ENCODE measurements around the gene GPC6.

Gene GPC6

GRCh38 chr13:93723316-93723715 is 496.7 kb downstream of the GPC6 start:
- in situ Hi-C loops (cut with MboI; ENCODE audit: low sequenced_read_pairs): no loop called here

DNA sequence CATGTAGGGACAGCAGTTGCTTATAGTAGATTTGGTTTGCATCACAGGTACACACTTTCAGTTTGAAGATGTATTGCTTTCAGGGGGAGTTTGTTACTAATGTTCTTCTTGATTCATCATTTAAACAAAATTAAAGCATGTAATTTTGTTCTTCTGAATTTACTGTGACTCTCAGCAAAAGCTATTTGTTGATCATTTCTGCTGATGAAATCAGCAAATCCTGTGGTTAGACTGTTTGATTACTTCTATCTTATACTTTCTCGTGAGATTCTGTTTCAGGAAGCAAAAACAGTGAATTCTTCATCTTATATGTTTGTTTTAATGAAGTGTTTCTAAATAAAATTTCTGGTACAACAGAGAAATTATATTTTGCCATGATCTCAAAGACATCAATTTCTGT is 497.6 kb downstream of the GPC6 start:
- in situ Hi-C loops (cut with MboI; ENCODE audit: low sequenced_read_pairs): no loop called here

DNA sequence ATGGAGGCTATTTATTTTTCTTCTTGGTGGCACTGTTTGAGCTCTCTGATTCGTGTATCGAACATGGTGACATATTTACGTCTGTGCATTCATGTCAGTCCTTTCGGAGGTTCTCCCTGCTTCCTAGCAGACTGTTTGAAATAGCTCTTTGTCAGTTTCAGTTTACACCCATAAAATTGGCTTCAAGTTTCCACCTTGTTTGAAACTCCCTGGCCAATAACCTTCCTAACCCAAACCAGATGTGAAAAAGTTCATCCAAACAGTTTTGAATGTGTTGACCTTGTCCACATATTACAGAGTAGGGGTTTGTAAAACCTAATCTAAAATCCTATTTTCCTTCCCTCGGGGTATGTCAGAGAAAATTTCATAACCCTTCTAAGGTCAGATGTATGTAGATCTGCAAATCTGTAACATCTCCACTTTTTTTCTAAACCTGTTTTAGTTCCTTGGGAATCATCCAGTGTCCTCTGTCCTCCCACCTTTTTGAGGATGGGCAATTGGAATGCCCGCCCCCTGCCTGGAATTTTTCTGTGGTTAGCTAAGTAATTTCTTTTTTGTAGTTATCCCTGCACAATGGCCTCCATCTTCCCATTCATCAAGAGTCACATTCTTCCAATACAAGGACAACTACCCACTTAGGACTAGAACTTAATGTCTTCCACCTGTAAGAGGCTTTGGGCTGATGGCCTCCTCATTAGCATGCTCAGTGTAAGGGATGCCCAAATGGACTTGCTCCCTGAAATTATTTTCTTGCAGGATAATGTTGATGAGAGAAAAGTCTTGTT is 499.8 kb downstream of the GPC6 start:
- in situ Hi-C loops (cut with MboI; ENCODE audit: low sequenced_read_pairs): no loop called here

DNA sequence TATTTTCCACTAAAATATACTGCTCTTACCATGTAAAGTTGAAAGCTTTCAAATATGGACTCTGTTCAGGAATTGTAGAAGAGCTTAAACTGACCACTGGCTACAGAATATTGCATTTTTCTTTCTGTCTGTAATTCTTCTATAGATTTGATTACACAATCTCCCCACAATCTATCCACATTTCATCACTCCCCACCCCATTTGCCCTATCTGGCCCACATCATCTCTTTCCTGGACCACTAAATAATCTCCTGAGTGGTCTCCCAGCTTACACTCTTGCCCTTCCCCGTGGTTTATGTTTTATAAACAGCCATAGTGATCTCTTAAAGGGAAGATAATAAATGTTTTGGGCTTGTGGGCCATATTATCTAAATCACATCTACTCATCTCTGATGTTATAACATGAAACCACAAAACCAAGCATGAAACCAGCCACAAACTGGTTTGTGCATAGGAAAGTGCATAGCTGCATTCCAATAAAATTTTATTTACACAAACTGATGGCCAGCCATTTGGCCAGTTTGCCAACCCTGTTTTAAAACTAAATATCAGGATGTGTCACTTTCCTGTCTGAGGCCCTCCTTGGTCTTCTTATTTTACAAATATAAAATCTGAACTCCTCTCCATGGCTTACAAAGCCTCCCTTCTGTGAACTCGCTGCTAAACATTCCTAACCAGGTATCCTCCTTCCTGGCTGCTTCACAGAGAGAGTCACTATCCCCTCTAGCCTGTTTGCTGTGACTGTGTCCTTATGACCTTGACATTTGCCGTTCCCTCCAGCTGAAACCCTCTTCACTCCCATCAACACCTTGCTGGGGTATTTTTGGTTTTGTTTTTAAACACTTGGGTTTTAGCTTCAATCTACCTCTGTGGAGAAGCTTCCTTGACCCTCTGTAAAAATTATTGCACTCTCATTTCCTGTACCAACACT is 500.9 kb downstream of the GPC6 start:
- in situ Hi-C loops (cut with MboI; ENCODE audit: low sequenced_read_pairs): no loop called here

- in situ Hi-C loops (cut with MboI; ENCODE audit: low sequenced_read_pairs): no loop called here
Observed at GRCh38 chr13:93729383-93729782, 502.8 kb downstream of the GPC6 start.

- in situ Hi-C loops (cut with MboI; ENCODE audit: low sequenced_read_pairs): no loop called here
Observed at GRCh38 chr13:93730780-93731179, 504.2 kb downstream of the GPC6 start.

DNA sequence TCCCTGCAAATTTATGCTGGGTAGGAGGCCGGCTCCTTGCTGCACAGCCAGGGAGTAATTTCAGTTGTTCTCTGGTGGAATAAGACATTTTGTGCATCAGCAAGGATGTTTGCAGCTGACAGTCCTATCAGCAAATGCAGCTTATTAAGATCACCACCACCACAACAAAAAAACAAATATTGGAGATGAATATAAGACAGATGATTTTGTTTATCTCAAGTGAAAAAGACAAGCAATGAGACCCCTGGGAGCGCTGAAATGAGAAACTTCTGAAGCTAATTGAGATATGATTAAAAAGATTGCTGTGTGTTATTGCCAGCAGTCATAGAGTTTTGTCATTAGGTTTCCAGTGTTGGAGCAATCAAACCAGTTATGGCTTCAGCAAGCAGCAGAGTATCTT is 505.6 kb downstream of the GPC6 start:
- in situ Hi-C loops (cut with MboI; ENCODE audit: low sequenced_read_pairs): no loop called here

DNA sequence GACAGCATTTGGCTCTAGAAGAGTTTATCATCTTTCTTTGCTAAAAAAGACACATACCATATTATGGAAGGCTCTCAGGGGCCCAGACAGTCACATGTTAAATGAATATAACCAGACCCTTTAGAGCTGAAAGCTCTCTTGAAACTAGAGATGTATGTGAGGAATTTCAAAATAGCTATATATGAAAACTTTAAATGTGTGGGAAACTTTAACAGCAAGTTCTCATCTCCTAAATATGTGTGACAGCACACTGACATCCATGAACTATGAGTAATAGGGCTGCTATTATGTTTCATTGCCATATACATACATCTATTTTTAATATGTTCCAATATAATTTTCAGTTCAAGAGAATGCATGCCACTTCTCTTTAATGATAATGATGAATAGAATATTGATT is 509.5 kb downstream of the GPC6 start:
- in situ Hi-C loops (cut with MboI; ENCODE audit: low sequenced_read_pairs): no loop called here

GRCh38 chr13:93736909-93737308 is 510.3 kb downstream of the GPC6 start:
- in situ Hi-C loops (cut with MboI; ENCODE audit: low sequenced_read_pairs): no loop called here

DNA sequence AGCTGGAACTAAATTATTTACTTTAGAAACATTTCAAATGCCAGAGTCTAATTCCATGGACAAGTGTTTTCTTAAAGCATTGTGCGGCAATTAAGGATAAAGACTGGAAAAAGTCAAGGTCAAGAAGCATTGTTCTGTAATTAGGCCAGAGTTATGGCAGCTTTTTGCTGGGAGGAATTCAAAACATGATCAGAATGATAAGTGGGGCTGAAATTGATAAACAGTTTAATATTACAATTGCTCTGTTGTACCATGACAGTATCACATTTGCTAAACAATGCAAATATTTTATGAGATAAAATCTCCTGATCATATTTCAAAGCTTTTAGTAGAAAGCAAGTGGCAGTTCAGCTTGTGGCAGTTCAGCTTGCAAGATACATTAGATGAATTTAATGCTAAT is 513.7 kb downstream of the GPC6 start:
- in situ Hi-C loops (cut with MboI; ENCODE audit: low sequenced_read_pairs): no loop called here

DNA sequence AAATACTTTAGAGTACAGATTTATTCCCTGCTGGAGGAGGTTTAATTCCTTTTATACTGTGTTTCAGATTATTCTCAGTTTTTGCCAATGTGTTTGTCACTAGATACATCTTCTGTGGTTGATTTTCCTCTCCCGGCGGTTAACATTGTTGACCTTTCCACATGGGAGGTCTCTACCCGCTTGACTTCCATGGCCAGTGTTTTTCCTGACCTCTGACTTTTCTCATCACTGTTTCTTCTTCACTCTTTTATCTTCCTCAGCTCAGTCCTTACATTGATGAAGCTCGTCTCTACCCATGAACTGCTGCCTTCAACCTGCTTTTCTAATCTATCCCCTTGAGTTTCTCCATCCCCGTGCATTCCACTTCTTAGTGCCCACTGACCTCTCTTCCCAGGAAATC is 517.4 kb downstream of the GPC6 start:
- in situ Hi-C loops (cut with MboI; ENCODE audit: low sequenced_read_pairs): no loop called here

GRCh38 chr13:93744886-93745285 is 518.3 kb downstream of the GPC6 start:
- in situ Hi-C loops (cut with MboI; ENCODE audit: low sequenced_read_pairs): no loop called here

DNA sequence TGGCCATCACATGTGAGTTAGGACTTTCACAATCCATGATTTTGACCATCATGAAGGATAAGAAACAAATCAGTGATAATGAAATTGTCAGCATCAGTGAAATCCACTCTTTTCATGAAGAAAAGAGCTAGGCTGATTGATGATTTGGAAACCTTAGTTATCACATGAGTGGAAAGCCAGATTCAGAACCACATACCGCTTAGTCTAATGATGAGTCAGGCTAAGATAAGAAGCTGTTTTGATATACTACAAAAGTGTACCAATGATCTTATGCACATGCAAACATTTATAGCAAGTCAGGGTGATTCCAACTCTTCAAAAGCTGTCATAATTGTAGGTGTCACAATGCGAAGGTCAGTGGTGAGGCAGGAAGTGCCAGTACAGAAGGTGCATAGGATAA is 519.3 kb downstream of the GPC6 start:
- in situ Hi-C loops (cut with MboI; ENCODE audit: low sequenced_read_pairs): no loop called here

GRCh38 chr13:93746589-93746988 is 520.0 kb downstream of the GPC6 start:
- in situ Hi-C loops (cut with MboI; ENCODE audit: low sequenced_read_pairs): no loop called here

GRCh38 chr13:93750676-93751075 is 524.1 kb downstream of the GPC6 start:
- in situ Hi-C loops (cut with MboI; ENCODE audit: low sequenced_read_pairs): no loop called here

GRCh38 chr13:93751117-93751516 is 524.5 kb downstream of the GPC6 start:
- in situ Hi-C loops (cut with MboI; ENCODE audit: low sequenced_read_pairs): no loop called here

- in situ Hi-C loops (cut with MboI; ENCODE audit: low sequenced_read_pairs): no loop called here
Observed at GRCh38 chr13:93752541-93752940, 525.9 kb downstream of the GPC6 start.

DNA sequence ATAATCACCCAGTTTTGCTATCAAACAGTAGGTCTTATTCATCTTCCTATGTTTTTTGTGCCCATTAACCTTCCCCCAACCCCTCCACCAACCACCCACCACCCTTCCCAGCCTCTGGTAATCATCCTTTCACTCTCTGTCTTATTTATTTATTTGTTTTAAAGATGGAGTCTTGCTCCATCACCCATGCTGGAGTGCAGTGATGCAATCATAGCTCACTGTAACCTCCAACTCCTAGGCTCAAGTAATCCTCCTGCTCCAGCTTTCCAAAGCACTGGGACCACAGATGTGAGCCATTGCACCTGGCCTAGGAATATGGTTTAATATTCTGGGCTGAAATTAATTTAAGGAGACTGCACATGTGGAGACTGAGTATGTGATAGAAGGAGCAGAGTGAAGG is 527.0 kb downstream of the GPC6 start:
- in situ Hi-C loops (cut with MboI; ENCODE audit: low sequenced_read_pairs): no loop called here

GRCh38 chr13:93755341-93755740 is 528.7 kb downstream of the GPC6 start:
- in situ Hi-C loops (cut with MboI; ENCODE audit: low sequenced_read_pairs): no loop called here

DNA sequence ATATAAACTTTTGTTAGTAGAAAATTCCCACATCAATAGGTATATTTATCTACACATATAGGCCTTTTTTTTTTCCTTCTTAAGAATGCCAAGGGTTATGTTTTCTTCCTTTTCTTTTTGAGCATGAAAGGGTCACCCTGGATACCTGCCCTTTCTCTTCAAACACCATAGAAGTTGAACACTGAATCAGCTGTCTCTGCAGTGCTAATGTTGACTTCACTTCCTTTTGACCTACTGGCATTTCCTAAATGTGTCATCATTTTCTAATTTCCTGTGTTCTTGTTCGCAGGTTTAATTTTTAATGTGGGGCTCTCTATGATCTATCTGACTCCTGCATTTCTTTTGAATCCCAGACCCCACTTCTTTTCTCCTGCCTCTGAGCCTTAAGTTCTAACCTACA is 532.0 kb downstream of the GPC6 start:
- in situ Hi-C loops (cut with MboI; ENCODE audit: low sequenced_read_pairs): no loop called here

- in situ Hi-C loops (cut with MboI; ENCODE audit: low sequenced_read_pairs): no loop called here
Observed at GRCh38 chr13:93762708-93763426, 536.3 kb downstream of the GPC6 start.
